ENCODE measurements around the gene SCYGR8. TPM values are rescaled to one million over a fixed set of nuclear protein-coding genes. Genes with fewer than 3 reads are reported as not detected.
A peak's percentile ranks its signal among the peaks of the same experiment; 100 is the strongest.
"Not testable (repeated sequence)": the region's sequence is repeated elsewhere in the genome, so short reads cannot be mapped to it uniquely, and the experiment has no call there.

SCYGR8 gene
- total and polyA plus RNA-seq, 4 donors = not detected

DNA sequence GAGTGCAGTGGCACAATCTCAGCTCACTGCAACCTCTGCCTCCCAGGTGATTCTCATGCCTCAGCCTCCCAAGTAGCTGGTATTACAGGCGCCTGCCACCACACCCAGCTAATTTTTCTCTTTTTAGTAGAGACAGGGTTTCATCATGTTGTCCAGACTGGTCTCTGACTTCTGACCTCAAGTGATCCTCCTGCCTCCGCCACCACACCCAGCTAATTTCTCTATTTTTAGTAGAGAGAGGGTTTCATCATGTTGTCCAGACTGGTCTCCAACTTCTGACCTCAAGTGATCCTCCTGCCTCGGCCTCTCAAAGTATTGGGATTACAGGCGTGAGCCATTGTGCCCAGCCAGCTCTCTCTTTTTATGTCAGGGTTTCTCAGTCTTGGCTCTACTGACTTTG lies 10.6 kb downstream of the SCYGR8 start:
- H3K9me3 ChIP-seq (ENCODE audit: control insufficient read depth, insufficient read depth, low read length); H3K4me3 ChIP-seq (ENCODE audit: low read depth, low read length); H3K4me1 ChIP-seq (ENCODE audit: control insufficient read depth, insufficient read depth, low read length); H3K27ac ChIP-seq (ENCODE audit: low read depth, low read length); H3K36me3 ChIP-seq (ENCODE audit: control insufficient read depth, insufficient read depth, low read length); H3K27me3 ChIP-seq (ENCODE audit: control insufficient read depth, insufficient read depth, low read length); DNase-seq (ENCODE audit: low read depth in 4 of 6, low spot score in 6 of 6): not testable (repeated sequence)
- WGBS (ENCODE audit: insufficient coverage) = 100% methylated on average over 2 of the region's 4 CpGs

DNA sequence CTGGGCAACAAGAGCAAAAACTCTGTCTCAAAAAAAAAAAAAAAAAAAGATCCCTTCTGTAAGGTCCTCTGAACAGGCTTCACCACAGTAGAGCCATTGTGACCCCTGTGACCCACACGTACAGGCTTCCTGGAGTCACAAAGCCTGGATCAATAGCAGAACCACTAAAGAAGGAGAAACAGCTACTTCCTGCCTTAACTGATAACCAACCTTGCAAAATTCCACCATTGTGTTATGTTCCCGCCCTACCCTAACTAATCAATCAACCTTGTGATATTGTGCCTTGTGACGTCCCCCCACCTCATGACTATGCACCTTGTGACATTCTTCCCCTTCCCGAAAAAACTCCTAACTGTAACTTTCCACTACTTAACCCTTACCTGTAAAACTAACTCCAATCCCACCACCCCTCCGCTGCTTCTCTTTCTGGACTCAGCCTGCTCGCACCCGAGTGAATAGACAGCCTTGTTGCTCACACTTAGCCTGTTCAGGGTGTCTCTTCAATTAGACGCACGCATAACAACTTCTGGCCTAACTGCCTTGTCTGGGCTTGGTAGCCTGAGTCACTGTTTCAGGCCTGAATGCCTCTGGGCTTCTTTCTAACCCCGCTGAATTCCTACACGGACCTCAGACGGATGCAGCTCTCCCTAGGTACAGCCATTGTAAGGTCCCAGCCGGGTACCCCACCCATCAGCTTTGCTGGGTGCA lies 13.9 kb downstream of the SCYGR8 start:
- 53% methylated on average over 13 of the region's 13 CpGs for WGBS (ENCODE audit: insufficient coverage)
- no peaks in the 10 kb centered on the region for H3K27me3 ChIP-seq (ENCODE audit: control insufficient read depth, insufficient read depth, low read length)
- H3K4me1 ChIP-seq (ENCODE audit: control insufficient read depth, insufficient read depth, low read length) = no peaks in the 10 kb centered on the region
- no peaks in the 10 kb centered on the region for H3K9me3 ChIP-seq (ENCODE audit: control insufficient read depth, insufficient read depth, low read length)
- no peaks in the 10 kb centered on the region for H3K36me3 ChIP-seq (ENCODE audit: control insufficient read depth, insufficient read depth, low read length)
- H3K4me3 ChIP-seq (ENCODE audit: low read depth, low read length) = no peak overlapping the region
- no peak overlapping the region for H3K27ac ChIP-seq (ENCODE audit: low read depth, low read length)
- no peak for DNase-seq (ENCODE audit: low read depth in 4 of 6, low spot score in 6 of 6)

- Histone ChIP-seq H3K36me3 (ENCODE audit: control insufficient read depth, insufficient read depth, low read length) (no peaks in the 10 kb centered on the region), H3K9me3 (ENCODE audit: control insufficient read depth, insufficient read depth, low read length) (no peaks in the 10 kb centered on the region), H3K4me1 (ENCODE audit: control insufficient read depth, insufficient read depth, low read length) (no peaks in the 10 kb centered on the region), H3K27ac (ENCODE audit: low read depth, low read length) (no peak overlapping the region), H3K4me3 (ENCODE audit: low read depth, low read length) (no peak overlapping the region), H3K27me3 (ENCODE audit: control insufficient read depth, insufficient read depth, low read length) (no peaks in the 10 kb centered on the region)
- no peak for DNase-seq (ENCODE audit: low read depth in 4 of 6, low spot score in 6 of 6)
- WGBS (ENCODE audit: insufficient coverage) = no CpG with 5 or more reads among the region's 6 CpGs
Observed at GRCh38 chr2:227761740-227762476, 16.2 kb downstream of the SCYGR8 start.

DNA sequence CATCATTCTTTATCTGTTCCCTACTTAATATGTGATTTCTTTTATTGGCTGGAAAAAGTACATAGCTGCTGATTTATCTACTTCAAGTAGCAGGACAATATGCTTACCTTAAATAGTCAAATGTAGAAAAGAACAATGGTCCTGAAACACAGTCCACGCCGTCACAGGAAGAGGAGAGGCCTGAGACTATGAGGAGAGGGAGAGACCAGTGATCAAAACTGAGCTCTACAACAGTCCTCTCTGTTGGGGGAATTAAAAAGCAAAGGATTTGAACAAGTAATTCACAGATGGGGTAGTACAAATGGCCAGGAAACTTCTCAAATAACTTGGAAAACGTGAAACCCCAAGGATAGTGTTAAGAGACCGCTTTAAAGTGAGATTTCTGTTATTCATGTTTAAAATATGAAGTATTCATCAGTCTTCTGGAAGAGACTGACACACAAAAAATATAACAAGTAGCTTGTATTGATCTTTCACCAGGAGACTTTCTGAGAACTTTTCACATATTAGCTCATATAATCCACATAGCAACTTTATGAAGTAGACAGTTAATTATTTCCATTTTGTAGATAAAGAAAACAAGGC lies 20.2 kb downstream of the SCYGR8 start:
- H3K36me3 ChIP-seq (ENCODE audit: control insufficient read depth, insufficient read depth, low read length) = peaks cover 2% of the 10 kb centered on the region
- no peak overlapping the region for H3K4me3 ChIP-seq (ENCODE audit: low read depth, low read length)
- no peak overlapping the region for H3K27ac ChIP-seq (ENCODE audit: low read depth, low read length)
- DNase-seq (ENCODE audit: low read depth in 4 of 6, low spot score in 6 of 6) = no peak
- no peaks in the 10 kb centered on the region for H3K27me3 ChIP-seq (ENCODE audit: control insufficient read depth, insufficient read depth, low read length)
- no peaks in the 10 kb centered on the region for H3K4me1 ChIP-seq (ENCODE audit: control insufficient read depth, insufficient read depth, low read length)
- WGBS (ENCODE audit: insufficient coverage) = no CpG with 5 or more reads among the region's 4 CpGs
- no peaks in the 10 kb centered on the region for H3K9me3 ChIP-seq (ENCODE audit: control insufficient read depth, insufficient read depth, low read length)

- WGBS (ENCODE audit: insufficient coverage) = 4% methylated on average over 8 of the region's 11 CpGs
- H3K27ac ChIP-seq (ENCODE audit: low read depth, low read length) = no peak overlapping the region
Observed at GRCh38 chr2:227766373-227766883, 20.7 kb downstream of the SCYGR8 start.

DNA sequence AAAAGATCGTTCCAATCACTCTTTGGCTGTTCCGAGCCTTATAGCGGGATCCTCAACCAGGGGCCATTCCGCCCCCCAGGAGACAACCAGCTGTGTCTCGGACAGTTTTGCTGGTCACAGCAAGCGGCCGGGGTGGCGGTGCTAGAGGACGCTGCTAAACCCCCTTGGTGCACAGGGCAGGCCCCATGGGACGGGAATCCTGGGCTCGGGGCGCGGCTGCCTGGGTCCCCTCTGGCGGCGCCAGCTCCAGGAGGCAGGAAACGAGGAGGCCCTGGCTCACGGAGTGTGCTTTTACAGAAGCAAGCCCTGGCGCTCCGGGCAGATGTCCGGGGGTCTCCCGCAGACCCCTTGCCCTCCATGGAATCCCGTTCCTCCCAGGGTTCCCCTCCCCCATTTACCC lies 22.1 kb downstream of the SCYGR8 start:
- DNase-seq (ENCODE audit: low read depth in 4 of 6, low spot score in 6 of 6) = no peak
- Histone ChIP-seq H3K4me3 (ENCODE audit: low read depth, low read length) (no peak overlapping the region), H3K36me3 (ENCODE audit: control insufficient read depth, insufficient read depth, low read length) (peaks cover 2% of the 10 kb centered on the region), H3K27me3 (ENCODE audit: control insufficient read depth, insufficient read depth, low read length) (no peaks in the 10 kb centered on the region), H3K27ac (ENCODE audit: low read depth, low read length) (no peak overlapping the region), H3K4me1 (ENCODE audit: control insufficient read depth, insufficient read depth, low read length) (no peaks in the 10 kb centered on the region), H3K9me3 (ENCODE audit: control insufficient read depth, insufficient read depth, low read length) (no peaks in the 10 kb centered on the region)
- WGBS (ENCODE audit: insufficient coverage) = 95% methylated on average over 19 of the region's 22 CpGs

More at GRCh38 chr2:227766373-227766883, 20.7 kb downstream of the SCYGR8 start:
- no peaks in the 10 kb centered on the region for H3K9me3 ChIP-seq (ENCODE audit: control insufficient read depth, insufficient read depth, low read length)
- H3K27me3 ChIP-seq (ENCODE audit: control insufficient read depth, insufficient read depth, low read length) = no peaks in the 10 kb centered on the region
- H3K4me1 ChIP-seq (ENCODE audit: control insufficient read depth, insufficient read depth, low read length) = no peaks in the 10 kb centered on the region
- H3K4me3 ChIP-seq (ENCODE audit: low read depth, low read length) = no peak overlapping the region
- H3K36me3 ChIP-seq (ENCODE audit: control insufficient read depth, insufficient read depth, low read length) = peaks cover 2% of the 10 kb centered on the region
- DNase-seq (ENCODE audit: low read depth in 4 of 6, low spot score in 6 of 6) = peak; percentile 40 to 91 (median 62)

- DNase-seq (ENCODE audit: low read depth in 4 of 6, low spot score in 6 of 6) = no peak
- no peaks in the 10 kb centered on the region for H3K9me3 ChIP-seq (ENCODE audit: control insufficient read depth, insufficient read depth, low read length)
- no peak overlapping the region for H3K4me3 ChIP-seq (ENCODE audit: low read depth, low read length)
- no peak overlapping the region for H3K27ac ChIP-seq (ENCODE audit: low read depth, low read length)
- no peaks in the 10 kb centered on the region for H3K27me3 ChIP-seq (ENCODE audit: control insufficient read depth, insufficient read depth, low read length)
- no CpG with 5 or more reads among the region's 5 CpGs for WGBS (ENCODE audit: insufficient coverage)
- H3K36me3 ChIP-seq (ENCODE audit: control insufficient read depth, insufficient read depth, low read length) = peaks cover 2% of the 10 kb centered on the region
- no peaks in the 10 kb centered on the region for H3K4me1 ChIP-seq (ENCODE audit: control insufficient read depth, insufficient read depth, low read length)
Observed at GRCh38 chr2:227772197-227772661, 26.5 kb downstream of the SCYGR8 start.

- H3K36me3 ChIP-seq (ENCODE audit: control insufficient read depth, insufficient read depth, low read length) = peaks cover under 1% of the 10 kb centered on the region
- no peaks in the 10 kb centered on the region for H3K4me1 ChIP-seq (ENCODE audit: control insufficient read depth, insufficient read depth, low read length)
- H3K4me3 ChIP-seq (ENCODE audit: low read depth, low read length) = no peak overlapping the region
- WGBS (ENCODE audit: insufficient coverage) = no CpG with 5 or more reads among the region's 2 CpGs
- no peak for DNase-seq (ENCODE audit: low read depth in 4 of 6, low spot score in 6 of 6)
- H3K27me3 ChIP-seq (ENCODE audit: control insufficient read depth, insufficient read depth, low read length) = no peaks in the 10 kb centered on the region
- H3K27ac ChIP-seq (ENCODE audit: low read depth, low read length) = no peak overlapping the region
- no peaks in the 10 kb centered on the region for H3K9me3 ChIP-seq (ENCODE audit: control insufficient read depth, insufficient read depth, low read length)
Observed at GRCh38 chr2:227772932-227773331, 27.2 kb downstream of the SCYGR8 start.

GRCh38 chr2:227774011-227774624 lies 28.4 kb downstream of the SCYGR8 start:
- Histone ChIP-seq H3K27ac (ENCODE audit: low read depth, low read length) (no peak overlapping the region), H3K4me3 (ENCODE audit: low read depth, low read length) (no peak overlapping the region), H3K27me3 (ENCODE audit: control insufficient read depth, insufficient read depth, low read length) (no peaks in the 10 kb centered on the region), H3K9me3 (ENCODE audit: control insufficient read depth, insufficient read depth, low read length) (no peaks in the 10 kb centered on the region), H3K36me3 (ENCODE audit: control insufficient read depth, insufficient read depth, low read length) (no peaks in the 10 kb centered on the region), H3K4me1 (ENCODE audit: control insufficient read depth, insufficient read depth, low read length) (no peaks in the 10 kb centered on the region)
- DNase-seq (ENCODE audit: low read depth in 4 of 6, low spot score in 6 of 6) = no peak
- 62% methylated on average over 9 of the region's 15 CpGs for WGBS (ENCODE audit: insufficient coverage)

All from spinal cord (tissue), 10 donors.